NCI-H1930 (cell line): ENCODE data around the gene PML.

Source experiments
- DNase-seq, 2 experiments: peaks; one replicate each; lab custom pipeline; 2025; lab: John Stamatoyannopoulos, UW

PML gene

GRCh38 chr15:73994413-73994883 lies at the start of gene PML:
Gene PML, plus strand, starts transcription at chr15:73994716. Its CDS starts 97 bp downstream, at chr15:73994813.
- peak; percentile 71 to 76 for DNase-seq

GRCh38 chr15:73945130-73945508 lies 49.4 kb upstream of the PML start:
- no peak for DNase-seq

- no peak for DNase-seq
Observed at GRCh38 chr15:73946046-73946721, 48.3 kb upstream of the PML start.

- DNase-seq = no peak
Observed at GRCh38 chr15:73946795-73947370, 47.6 kb upstream of the PML start.

- no peak for DNase-seq
Observed at GRCh38 chr15:73947651-73948050, 46.9 kb upstream of the PML start.

GRCh38 chr15:73948396-73948795 lies 46.1 kb upstream of the PML start:
- DNase-seq = no peak

GRCh38 chr15:73948982-73949381 lies 45.5 kb upstream of the PML start:
- no peak for DNase-seq

- no peak for DNase-seq
Observed at GRCh38 chr15:73949496-73949895, 45.0 kb upstream of the PML start.

GRCh38 chr15:73950479-73950830 lies 44.1 kb upstream of the PML start:
- DNase-seq = no peak

- peak; percentile 28 to 41 for DNase-seq
Observed at GRCh38 chr15:73950831-73951561, 43.5 kb upstream of the PML start.

- no peak for DNase-seq
Observed at GRCh38 chr15:73951601-73952000, 42.9 kb upstream of the PML start.

GRCh38 chr15:73952171-73952912 lies 42.2 kb upstream of the PML start:
- no peak for DNase-seq

GRCh38 chr15:73952913-73953750 lies 41.4 kb upstream of the PML start:
- no peak for DNase-seq

GRCh38 chr15:73954188-73955145 lies 40.0 kb upstream of the PML start:
- DNase-seq = no peak

- no peak for DNase-seq
Observed at GRCh38 chr15:73955326-73955725, 39.2 kb upstream of the PML start.

- no peak for DNase-seq
Observed at GRCh38 chr15:73955861-73956742, 38.4 kb upstream of the PML start.

- no peak for DNase-seq
Observed at GRCh38 chr15:73956743-73957135, 37.8 kb upstream of the PML start.

- no peak for DNase-seq
Observed at GRCh38 chr15:73957276-73957675, 37.2 kb upstream of the PML start.

- DNase-seq = no peak
Observed at GRCh38 chr15:73957785-73958184, 36.7 kb upstream of the PML start.
